Thoracic aorta endothelial cell (primary cell): ENCODE measurements around the gene PIWIL4. TPM values are rescaled to one million over a fixed set of nuclear protein-coding genes. Genes with fewer than 3 reads are reported as not detected.

Experiments
- total RNA-seq: library from RNA; depleted of rRNA; stranded (reverse); fragments of >200 nt; gene quantifications from 2 replicates; pipeline ENCODE4 v1.2.3, GENCODE V29; 2012

PIWIL4 gene
- 0.66 and 0.79 TPM in 2 replicates for total RNA-seq

DNA sequence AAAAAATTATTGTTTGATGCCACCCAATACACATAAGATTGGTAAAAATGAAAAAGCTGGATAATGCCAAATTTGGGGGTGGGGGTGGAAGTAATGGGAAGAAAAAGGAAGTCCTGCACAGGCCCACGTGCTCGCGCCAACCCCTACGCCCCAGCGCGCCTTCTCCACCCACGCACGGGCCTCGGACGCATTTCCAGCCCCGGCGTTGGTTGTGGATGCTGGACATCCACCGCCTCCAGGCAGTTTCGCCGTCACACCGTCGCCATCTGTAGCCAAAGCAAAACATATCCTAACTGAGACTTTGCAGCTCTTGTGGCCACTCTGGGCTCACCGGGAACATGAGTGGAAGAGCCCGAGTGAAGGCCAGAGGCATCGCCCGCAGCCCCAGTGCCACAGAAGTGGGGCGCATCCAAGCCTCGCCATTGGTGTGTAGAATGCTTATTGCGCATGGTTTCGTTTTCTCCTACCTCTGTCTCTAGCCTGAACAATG lies at the start of gene PIWIL4:
TSS of gene PIWIL4 (plus strand) at position 188 of the 490 bp plus-strand sequence. CDS start at position 339, 151 bp downstream.

DNA sequence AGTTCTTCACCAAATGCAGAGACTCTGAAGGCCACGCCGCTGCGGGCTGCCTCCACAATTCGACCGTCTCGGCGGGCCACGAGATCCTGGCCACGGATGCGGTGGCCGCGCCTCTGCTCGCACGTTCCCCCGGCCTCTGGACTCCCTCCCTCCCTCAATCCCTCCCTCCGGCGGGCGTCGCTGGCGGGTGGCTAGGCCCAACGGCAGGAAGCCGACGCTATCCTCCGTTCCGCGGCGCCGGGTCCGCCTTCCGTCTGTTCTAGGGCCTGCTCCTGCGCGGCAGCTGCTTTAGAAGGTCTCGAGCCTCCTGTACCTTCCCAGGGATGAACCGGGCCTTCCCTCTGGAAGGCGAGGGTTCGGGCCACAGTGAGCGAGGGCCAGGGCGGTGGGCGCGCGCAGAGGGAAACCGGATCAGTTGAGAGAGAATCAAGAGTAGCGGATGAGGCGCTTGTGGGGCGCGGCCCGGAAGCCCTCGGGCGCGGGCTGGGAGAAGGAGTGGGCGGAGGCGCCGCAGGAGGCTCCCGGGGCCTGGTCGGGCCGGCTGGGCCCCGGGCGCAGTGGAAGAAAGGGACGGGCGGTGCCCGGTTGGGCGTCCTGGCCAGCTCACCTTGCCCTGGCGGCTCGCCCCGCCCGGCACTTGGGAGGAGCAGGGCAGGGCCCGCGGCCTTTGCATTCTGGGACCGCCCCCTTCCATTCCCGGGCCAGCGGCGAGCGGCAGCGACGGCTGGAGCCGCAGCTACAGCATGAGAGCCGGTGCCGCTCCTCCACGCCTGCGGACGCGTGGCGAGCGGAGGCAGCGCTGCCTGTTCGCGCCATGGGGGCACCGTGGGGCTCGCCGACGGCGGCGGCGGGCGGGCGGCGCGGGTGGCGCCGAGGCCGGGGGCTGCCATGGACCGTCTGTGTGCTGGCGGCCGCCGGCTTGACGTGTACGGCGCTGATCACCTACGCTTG lies 23.2 kb upstream of the PIWIL4 start, which contains the start of gene FUT4:
TSS of gene FUT4 (plus strand) at position 227 of the 951 bp plus-strand sequence. CDS start at position 440, 213 bp downstream.

Other genes with a start within 250 kb of the PIWIL4 start
- not detected in 2 replicates for gene GPR83, start 165.9 kb upstream of the PIWIL4 start, total RNA-seq
- 25.7 and 38.6 TPM in 2 replicates for gene MRE11, start 73.5 kb upstream of the PIWIL4 start, total RNA-seq
- 13.1 and 13.2 TPM in 2 replicates for gene ANKRD49, start 73.4 kb upstream of the PIWIL4 start, total RNA-seq
- not detected in 2 replicates for gene C11orf97, start 54.9 kb upstream of the PIWIL4 start, total RNA-seq
- 8.0 and 8.4 TPM in 2 replicates for gene FUT4, start 23.4 kb upstream of the PIWIL4 start, total RNA-seq
- gene AMOTL1, start 201.0 kb downstream of the PIWIL4 start, total RNA-seq = 50.0 and 53.6 TPM in 2 replicates